Measurements from ENCODE around the gene CADPS.

- TF ChIP-seq CTCF (conservative IDR thresholded peaks at IDR 0.05) (no peak), ZFX (IDR thresholded peaks at IDR 0.05) (no peak)
These were observed 219.5 kb downstream of the CADPS start for GRCh38 chr3:62655691-62656063.
